WERI-Rb-1 (cell line): ENCODE data around the gene NFIA.

ENCODE experiments used
- DNase-seq: peaks from one replicate; pipeline ENCODE4 v3.0.0-alpha.2; 2020
- H3K27ac ChIP-seq: fragments of 250-450 bp; sonication (Bioruptor Pico); 2 replicates; pipeline ENCODE4 v1.5.1; 2020; ENCODE audit warnings: mild to moderate bottlenecking, moderate library complexity
- H3K27me3 ChIP-seq: fragments of 250-450 bp; sonication (Bioruptor Pico); 2 replicates; pipeline ENCODE4 v1.5.1; 2021; ENCODE audit warnings: mild to moderate bottlenecking, low read depth, moderate library complexity; ENCODE audit not compliant: insufficient read depth, severe bottlenecking
- H3K36me3 ChIP-seq: fragments of 250-450 bp; sonication (Bioruptor Pico); 2 replicates; pipeline ENCODE4 v1.5.1; 2020; ENCODE audit warnings: mild to moderate bottlenecking, moderate library complexity
- H3K4me3 ChIP-seq: 2 replicates; pipeline ENCODE4 v1.5.1; 2011; ENCODE audit warnings: low read depth, mild to moderate bottlenecking, control low read depth, low read length
- H3K9me3 ChIP-seq: fragments of 250-450 bp; sonication (Bioruptor Pico); 2 replicates; pipeline ENCODE4 v1.5.1; 2021; ENCODE audit warnings: mild to moderate bottlenecking, moderate library complexity; ENCODE audit not compliant: severe bottlenecking
- TF ChIP-seq, protein P1 (sequence below): IDR thresholded peaks from 2 replicates; pipeline ENCODE4 v1.5.1; 2011; ENCODE audit warnings: low read depth, mild to moderate bottlenecking, control low read depth, inconsistent platforms, low read length

Gene NFIA

DNA sequence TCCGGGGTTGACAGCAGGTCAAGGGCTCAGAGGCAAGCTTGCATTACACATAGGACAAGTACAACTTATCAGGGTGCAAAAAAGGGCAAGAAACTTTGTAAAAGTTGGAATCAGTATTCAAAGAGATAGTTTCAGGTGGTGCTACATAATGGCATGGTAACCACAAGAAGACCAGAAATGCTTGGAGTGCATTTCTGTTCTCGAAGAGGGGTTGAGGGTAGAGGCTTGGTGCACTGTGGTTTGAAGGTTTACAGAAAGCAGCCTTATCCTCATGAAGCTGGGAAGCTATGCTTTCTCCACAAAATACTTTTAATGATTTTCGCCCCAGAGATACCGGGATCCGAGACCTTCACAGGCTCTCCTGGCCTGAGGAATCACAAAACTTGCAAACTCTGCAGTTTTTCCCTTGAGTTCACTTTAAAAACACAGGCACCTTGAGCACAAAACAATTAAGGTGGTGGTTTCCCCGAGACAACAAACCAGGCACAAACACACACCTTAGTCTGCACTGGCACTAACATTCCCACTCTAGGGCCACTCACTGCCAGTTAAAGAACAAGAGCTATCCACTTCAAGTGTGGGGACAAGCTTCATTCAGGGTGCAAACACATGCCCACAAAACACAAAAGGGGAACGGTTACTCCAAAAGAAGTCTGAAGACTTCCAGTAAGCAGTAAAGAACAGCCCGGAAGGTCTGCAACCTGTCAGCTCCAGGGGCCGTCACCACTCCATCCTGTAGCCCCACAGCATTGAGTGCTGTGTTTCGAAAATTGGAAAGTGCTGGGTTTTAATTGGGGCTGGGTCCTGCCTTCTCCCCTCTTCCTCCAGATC lies 29.8 kb upstream of the NFIA start:
- H3K27ac ChIP-seq = no peak overlapping the region
- H3K27me3 ChIP-seq = peaks cover 7% of the 10 kb centered on the region
- H3K36me3 ChIP-seq = no peaks in the 10 kb centered on the region

DNA sequence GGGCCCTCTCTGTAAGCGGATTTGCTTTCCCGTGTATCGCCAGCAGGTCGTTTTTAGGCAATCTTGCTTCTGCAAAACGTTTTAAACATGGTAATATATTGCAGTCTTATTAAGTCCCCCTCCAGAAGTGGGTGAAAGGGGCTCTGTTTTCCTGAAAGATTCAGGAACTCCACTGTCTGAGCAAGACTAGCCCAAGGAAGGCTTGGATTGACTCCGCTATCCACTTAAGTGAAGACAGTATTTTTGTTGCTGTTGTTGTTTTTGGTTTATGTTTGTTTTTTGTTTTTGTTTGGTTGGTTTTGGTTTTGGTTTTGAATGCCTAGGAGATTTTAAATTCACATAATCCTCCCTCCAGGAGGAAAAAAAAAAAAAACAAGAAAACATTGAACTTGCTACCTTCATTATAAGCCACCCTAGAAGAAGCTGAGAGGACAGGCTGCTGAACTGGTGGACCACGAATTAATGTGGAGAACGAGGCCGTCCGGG lies 29.1 kb upstream of the NFIA start:
- TF ChIP-seq, protein P1, sequence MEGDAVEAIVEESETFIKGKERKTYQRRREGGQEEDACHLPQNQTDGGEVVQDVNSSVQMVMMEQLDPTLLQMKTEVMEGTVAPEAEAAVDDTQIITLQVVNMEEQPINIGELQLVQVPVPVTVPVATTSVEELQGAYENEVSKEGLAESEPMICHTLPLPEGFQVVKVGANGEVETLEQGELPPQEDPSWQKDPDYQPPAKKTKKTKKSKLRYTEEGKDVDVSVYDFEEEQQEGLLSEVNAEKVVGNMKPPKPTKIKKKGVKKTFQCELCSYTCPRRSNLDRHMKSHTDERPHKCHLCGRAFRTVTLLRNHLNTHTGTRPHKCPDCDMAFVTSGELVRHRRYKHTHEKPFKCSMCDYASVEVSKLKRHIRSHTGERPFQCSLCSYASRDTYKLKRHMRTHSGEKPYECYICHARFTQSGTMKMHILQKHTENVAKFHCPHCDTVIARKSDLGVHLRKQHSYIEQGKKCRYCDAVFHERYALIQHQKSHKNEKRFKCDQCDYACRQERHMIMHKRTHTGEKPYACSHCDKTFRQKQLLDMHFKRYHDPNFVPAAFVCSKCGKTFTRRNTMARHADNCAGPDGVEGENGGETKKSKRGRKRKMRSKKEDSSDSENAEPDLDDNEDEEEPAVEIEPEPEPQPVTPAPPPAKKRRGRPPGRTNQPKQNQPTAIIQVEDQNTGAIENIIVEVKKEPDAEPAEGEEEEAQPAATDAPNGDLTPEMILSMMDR = no peak
- Histone ChIP-seq H3K27ac (no peak overlapping the region), H3K4me3 (peak overlapping the region; percentile 21), H3K9me3 (no peaks in the 10 kb centered on the region), H3K27me3 (peaks cover 7% of the 10 kb centered on the region), H3K36me3 (no peaks in the 10 kb centered on the region)
- DNase-seq = no peak

More for the DNA sequence above, 29.8 kb upstream of the NFIA start:
- Histone ChIP-seq H3K4me3 (no peak overlapping the region), H3K9me3 (no peaks in the 10 kb centered on the region)
- TF ChIP-seq, protein P1 = no peak
- no peak for DNase-seq

- no peaks in the 10 kb centered on the region for H3K36me3 ChIP-seq
- DNase-seq = no peak
- H3K27ac ChIP-seq = no peak overlapping the region
- H3K27me3 ChIP-seq = peaks cover 7% of the 10 kb centered on the region
- peak overlapping the region; percentile 21 for H3K4me3 ChIP-seq
- no peaks in the 10 kb centered on the region for H3K9me3 ChIP-seq
- TF ChIP-seq, protein P1 = no peak
Measured at GRCh38 chr1:61053712-61054600, 28.4 kb upstream of the NFIA start.

- TF ChIP-seq, protein P1 = no peak
- no peaks in the 10 kb centered on the region for H3K36me3 ChIP-seq
- no peak overlapping the region for H3K27ac ChIP-seq
- no peak for DNase-seq
- H3K27me3 ChIP-seq = peaks cover 7% of the 10 kb centered on the region
- no peak overlapping the region for H3K4me3 ChIP-seq
- H3K9me3 ChIP-seq = no peaks in the 10 kb centered on the region
Measured at GRCh38 chr1:61054601-61054993, 27.8 kb upstream of the NFIA start.

DNA sequence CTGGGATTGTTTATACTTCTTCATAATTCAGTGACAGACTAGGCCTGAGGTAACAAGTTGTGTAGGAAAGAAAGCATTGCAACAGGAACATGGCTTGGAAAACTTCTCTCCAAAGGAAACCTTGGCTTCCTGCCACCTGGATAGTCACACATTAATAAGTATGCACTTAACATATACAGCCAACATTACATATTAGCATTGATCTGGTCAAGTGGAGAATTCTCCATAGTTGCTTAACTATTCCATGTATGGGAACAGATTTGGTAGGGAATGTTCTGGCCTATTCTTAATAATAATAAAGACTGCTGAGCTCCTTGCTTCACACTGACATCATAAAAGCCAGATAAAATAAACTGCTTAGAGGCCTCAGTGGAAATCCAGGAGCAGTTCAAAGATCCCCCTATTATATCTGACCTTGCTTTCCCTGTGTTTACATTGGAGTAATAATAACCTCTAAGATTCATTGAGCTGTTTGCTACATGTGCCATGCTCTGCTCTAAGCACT lies 27.2 kb upstream of the NFIA start:
- Histone ChIP-seq H3K9me3 (no peaks in the 10 kb centered on the region), H3K27me3 (peaks cover 7% of the 10 kb centered on the region), H3K27ac (no peak overlapping the region), H3K4me3 (no peak overlapping the region), H3K36me3 (no peaks in the 10 kb centered on the region)
- DNase-seq = no peak
- TF ChIP-seq, protein P1 = no peak
